Epithelial cell of proximal tubule (primary cell): ENCODE data around the gene PLXNA2. TPM values are rescaled to one million over a fixed set of nuclear protein-coding genes. Genes with fewer than 3 reads are reported as not detected.
A peak's percentile ranks its signal among the peaks of the same experiment; 100 is the strongest.

ENCODE experiments used
- DNase-seq: peaks from one replicate; pipeline ENCODE4 v3.0.0-alpha.2; 2011; ENCODE audit warnings: low read depth
- H3K4me3 ChIP-seq: 2 replicates; pipeline ENCODE4 v1.5.1; 2011; ENCODE audit warnings: low read depth, mild to moderate bottlenecking, low read length
- CTCF ChIP-seq: conservative IDR thresholded peaks from 2 replicates; pipeline ENCODE4 v1.5.1; 2012; ENCODE audit warnings: low read depth, mild to moderate bottlenecking, low read length
- total RNA-seq: library from RNA; depleted of rRNA; stranded (reverse); fragments of >200 nt; gene quantifications from 2 replicates; pipeline ENCODE4 v1.2.3, GENCODE V29; 2015

Gene PLXNA2
- total RNA-seq, 1 donor from 2014 or later: 5.7 TPM

- DNase-seq: no peak
Measured at GRCh38 chr1:208048904-208049303, 195.3 kb downstream of the PLXNA2 start.

GRCh38 chr1:208047975-208048374, 196.2 kb downstream of the PLXNA2 start:
- no peak overlapping the region for H3K4me3 ChIP-seq
- no peak for DNase-seq
- no peak for TF ChIP-seq CTCF

More at GRCh38 chr1:208048904-208049303, 195.3 kb downstream of the PLXNA2 start:
- no peak for TF ChIP-seq CTCF
- no peak overlapping the region for H3K4me3 ChIP-seq

- no peak for TF ChIP-seq CTCF
- DNase-seq: no peak
Measured at GRCh38 chr1:208047476-208047934, 196.7 kb downstream of the PLXNA2 start.

GRCh38 chr1:208045463-208046260, 198.5 kb downstream of the PLXNA2 start:
- H3K4me3 ChIP-seq: no peak overlapping the region
- DNase-seq: no peak
- TF ChIP-seq CTCF: peak; percentile 84

More at GRCh38 chr1:208047476-208047934, 196.7 kb downstream of the PLXNA2 start:
- no peak overlapping the region for H3K4me3 ChIP-seq

- DNase-seq: no peak
- TF ChIP-seq CTCF: no peak
Measured at GRCh38 chr1:208044589-208045462, 199.4 kb downstream of the PLXNA2 start.

GRCh38 chr1:208043691-208044181, 200.4 kb downstream of the PLXNA2 start:
- no peak overlapping the region for H3K4me3 ChIP-seq
- DNase-seq: no peak
- no peak for TF ChIP-seq CTCF

More at GRCh38 chr1:208044589-208045462, 199.4 kb downstream of the PLXNA2 start:
- H3K4me3 ChIP-seq: no peak overlapping the region
